Small intestine (tissue), 7 donors: ENCODE data around the gene IL6R. TPM values are rescaled to one million over a fixed set of nuclear protein-coding genes. Genes with fewer than 3 reads are reported as not detected.

Source experiments
- DNase-seq, 2 donors: peaks; one replicate each; pipeline versions ENCODE4 v3.0.0 to v3.0.0-alpha.2; 2013
- FAIRE-seq: peaks from 2 replicates; lab custom pipeline; 2012; peaks lifted over from hg19 to GRCh38; lab: Jason Lieb, UNC
- H3K27ac ChIP-seq, 3 donors: one replicate each; pipeline ENCODE4 v1.5.1; 2013; ENCODE audit warnings: low read length in 2 of 3, mild to moderate bottlenecking in 2 of 3, control low read depth in 1 of 3, inconsistent platforms in 1 of 3, low read depth in 1 of 3, moderate library complexity in 1 of 3
- H3K27me3 ChIP-seq, 3 donors: one replicate each; pipeline ENCODE4 v1.6.1; 2013; ENCODE audit warnings: low read length in 3 of 3, inconsistent platforms in 1 of 3; ENCODE audit not compliant: control insufficient read depth in 3 of 3, insufficient read depth in 3 of 3
- H3K36me3 ChIP-seq, 3 donors: one replicate each; pipeline ENCODE4 v1.6.1; 2013; ENCODE audit warnings: low read length in 3 of 3, inconsistent platforms in 1 of 3, low read depth in 1 of 3, mild to moderate bottlenecking in 1 of 3, moderate library complexity in 1 of 3; ENCODE audit not compliant: control insufficient read depth in 3 of 3, insufficient read depth in 2 of 3
- H3K4me1 ChIP-seq, 3 donors: one replicate each; pipeline ENCODE4 v1.6.1; 2013; ENCODE audit warnings: low read length in 2 of 3, inconsistent platforms in 1 of 3, low read depth in 1 of 3, mild to moderate bottlenecking in 1 of 3, moderate library complexity in 1 of 3; ENCODE audit not compliant: control insufficient read depth in 3 of 3, insufficient read depth in 2 of 3
- H3K4me3 ChIP-seq, 3 donors: one replicate each; pipeline ENCODE4 v1.5.1; 2013; ENCODE audit warnings: low read length in 3 of 3, control low read depth in 1 of 3, inconsistent platforms in 1 of 3, low read depth in 1 of 3, mild to moderate bottlenecking in 1 of 3, moderate library complexity in 1 of 3
- H3K9me3 ChIP-seq, 2 donors: one replicate each; pipeline ENCODE4 v1.6.1; 2013; ENCODE audit warnings: low read depth in 1 of 2, low read length in 1 of 2; ENCODE audit not compliant: control insufficient read depth in 2 of 2, insufficient read depth in 1 of 2
- WGBS, 3 donors: extraction: QIAGEN DNeasy Blood & Tissue Kit; methylation state at CpG; one replicate each; pipeline ENCODE4 v1.1.7; 2013; 5-methylcytosine and 5-hydroxymethylcytosine counted together
- polyA plus RNA-seq, 4 donors: library from polyadenylated mRNA; stranded (reverse) in 3 of 4; unstranded in 1 of 4; fragments of 200-250 nt in 3 of 4; fragments of 120-200 nt in 1 of 4; gene quantifications; one replicate each; pipeline versions ENCODE4 v1.2.1 to v1.2.3, GENCODE V29; 2013
- donor health status: healthy with polysubstance abuse.
- donor health status: control.
- donor health status: control.
- donor health status: Bipolar disorder and iron deficiency.
- donor health status: healthy.

The IL6R gene
- polyA plus RNA-seq, 4 donors = 8.8 to 21.2 (median 11.2) TPM

DNA sequence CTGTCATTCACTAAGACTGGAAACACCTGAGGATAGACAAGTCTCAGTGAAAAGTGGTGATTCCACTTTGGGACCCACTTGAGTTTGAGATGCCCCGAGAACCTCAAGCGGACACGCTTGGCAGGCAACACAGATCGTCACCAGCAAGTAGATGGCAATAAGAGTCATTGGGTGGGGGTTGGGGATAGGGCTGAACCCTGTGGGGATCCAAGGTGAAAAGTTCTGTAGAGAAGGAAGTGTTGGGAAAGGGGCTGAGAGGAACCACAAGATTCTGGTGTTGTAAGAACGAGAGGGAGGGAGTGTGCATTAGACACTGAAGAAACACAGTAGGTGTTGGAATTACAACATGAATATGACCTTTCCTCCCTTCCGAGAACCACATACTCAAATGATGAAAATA, 51.5 kb downstream of the IL6R start:
- 91 to 96% (median 95%) methylated on average over 6 of the region's 6 CpGs for WGBS, 3 donors
- H3K4me3 ChIP-seq = no peak overlapping the region
- no peaks in the 10 kb centered on the region for H3K4me1 ChIP-seq
- H3K36me3 ChIP-seq = peaks cover 0 to 11% (median 6%) of the 10 kb centered on the region in 3 donors
- no peak overlapping the region for H3K27ac ChIP-seq
- H3K9me3 ChIP-seq = no peaks in the 10 kb centered on the region
- FAIRE-seq = no peak
- peaks cover 0 to 5% (median 0%) of the 10 kb centered on the region in 3 donors for H3K27me3 ChIP-seq
- no peak for DNase-seq

DNA sequence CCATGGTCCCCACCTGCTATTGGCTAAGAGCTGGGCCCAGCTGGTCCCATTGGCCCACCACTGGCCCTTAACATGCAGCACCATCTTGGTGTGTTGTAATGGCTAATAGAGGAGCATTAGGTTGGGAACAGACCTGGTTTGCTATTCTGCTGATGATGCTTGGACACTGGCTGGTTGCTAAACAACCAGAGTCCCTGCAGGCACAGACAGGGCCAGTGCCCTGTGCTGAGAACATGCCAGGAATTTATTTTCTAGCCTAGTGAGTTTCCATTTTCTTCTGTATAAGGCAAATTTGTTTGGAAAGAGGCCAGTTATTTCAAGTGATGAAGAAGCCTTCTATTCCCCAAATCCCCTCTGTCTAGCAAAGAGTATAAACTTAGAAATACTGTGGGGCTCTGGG, 53.9 kb downstream of the IL6R start:
- FAIRE-seq = no peak
- no peaks in the 10 kb centered on the region for H3K27me3 ChIP-seq
- no peak overlapping the region for H3K4me3 ChIP-seq
- H3K4me1 ChIP-seq = no peaks in the 10 kb centered on the region
- H3K9me3 ChIP-seq = no peaks in the 10 kb centered on the region
- H3K27ac ChIP-seq = no peak overlapping the region
- no peak for DNase-seq
- H3K36me3 ChIP-seq = peaks cover 0 to 7% (median 4%) of the 10 kb centered on the region in 3 donors

DNA sequence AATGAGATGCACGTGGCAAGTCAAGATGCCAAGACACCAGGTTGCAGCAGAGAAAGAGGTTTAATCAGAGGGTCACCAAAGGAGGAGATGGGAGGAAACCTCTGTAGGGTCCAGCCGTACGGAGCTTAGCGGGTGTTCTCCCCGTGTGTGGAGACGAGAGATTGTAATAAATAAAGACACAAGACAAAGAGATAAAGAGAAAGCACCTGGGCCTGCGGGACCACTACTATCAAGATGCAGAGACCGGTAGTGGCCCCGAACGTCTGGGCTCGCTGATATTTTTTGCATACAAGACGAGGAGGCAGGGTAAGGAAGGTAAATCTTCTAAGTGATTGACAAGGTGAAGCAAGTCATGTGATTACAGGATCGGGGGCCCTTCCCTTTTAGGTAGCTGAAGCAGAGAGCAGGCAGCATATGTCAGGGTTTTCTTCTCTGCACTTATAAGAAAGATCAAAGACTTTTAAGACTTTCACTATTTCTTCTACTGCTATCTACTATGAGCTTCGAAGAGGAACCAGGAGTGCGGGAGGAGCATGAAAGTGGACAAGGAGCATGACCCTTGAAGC, 55.6 kb downstream of the IL6R start:
- FAIRE-seq = no peak
- WGBS, 3 donors = 74 to 77% (median 75%) methylated on average over 15 of the region's 15 CpGs
- H3K27ac ChIP-seq = no peak overlapping the region

DNA sequence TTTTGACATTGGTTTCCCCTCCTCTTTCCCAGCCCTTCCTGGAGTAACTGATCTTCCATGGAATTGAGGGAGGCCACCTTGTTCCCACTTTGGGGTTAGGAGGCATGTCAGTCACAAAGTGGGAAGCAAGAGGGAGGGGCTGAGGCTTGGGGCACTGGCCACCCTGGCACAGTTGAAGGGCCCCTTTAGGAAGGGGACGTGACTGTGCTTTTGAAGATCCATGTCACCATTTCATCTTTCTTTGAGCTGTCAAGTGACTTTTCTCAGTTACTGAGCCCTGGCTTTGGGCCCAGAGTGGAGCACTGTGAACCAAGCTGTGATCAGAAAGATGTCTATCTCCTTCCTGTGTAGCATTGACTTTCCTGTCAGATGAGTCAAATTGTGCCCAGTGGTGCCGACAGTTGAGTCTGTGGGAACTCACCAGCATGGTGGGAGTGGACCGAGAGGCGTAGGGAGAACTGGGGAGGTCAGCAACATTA, 58.4 kb downstream of the IL6R start:
- no peak for FAIRE-seq
- Histone ChIP-seq H3K27me3 (no peaks in the 10 kb centered on the region), H3K4me3 (no peak overlapping the region), H3K27ac (peak overlapping the region in 1 of 3 donors; percentile 60), H3K9me3 (no peaks in the 10 kb centered on the region), H3K36me3 (peaks cover 0 to 6% (median 4%) of the 10 kb centered on the region in 3 donors), H3K4me1 (no peaks in the 10 kb centered on the region)
- 49 to 75% (median 61%) methylated on average over 4 of the region's 4 CpGs for WGBS, 3 donors
- no peak for DNase-seq

More for the DNA sequence above, 55.6 kb downstream of the IL6R start:
- Histone ChIP-seq H3K27me3 (no peaks in the 10 kb centered on the region), H3K9me3 (no peaks in the 10 kb centered on the region), H3K4me1 (no peaks in the 10 kb centered on the region), H3K4me3 (no peak overlapping the region), H3K36me3 (peaks cover 0 to 6% (median 4%) of the 10 kb centered on the region in 3 donors)
- no peak for DNase-seq

DNA sequence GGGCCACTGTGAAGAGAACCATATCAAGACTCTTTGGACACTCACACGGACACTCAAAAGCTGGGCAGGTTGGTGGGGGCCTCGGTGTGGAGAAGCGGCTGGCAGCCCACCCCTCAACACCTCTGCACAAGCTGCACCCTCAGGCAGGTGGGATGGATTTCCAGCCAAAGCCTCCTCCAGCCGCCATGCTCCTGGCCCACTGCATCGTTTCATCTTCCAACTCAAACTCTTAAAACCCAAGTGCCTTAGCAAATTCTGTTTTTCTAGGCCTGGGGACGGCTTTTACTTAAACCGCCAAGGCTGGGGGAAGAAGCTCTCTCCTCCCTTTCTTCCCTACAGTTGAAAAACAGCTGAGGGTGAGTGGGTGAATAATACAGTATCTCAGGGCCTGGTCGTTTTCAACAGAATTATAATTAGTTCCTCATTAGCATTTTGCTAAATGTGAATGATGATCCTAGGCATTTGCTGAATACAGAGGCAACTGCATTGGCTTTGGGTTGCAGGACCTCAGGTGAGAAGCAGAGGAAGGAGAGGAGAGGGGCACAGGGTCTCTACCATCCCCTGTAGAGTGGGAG, 60.6 kb downstream of the IL6R start:
- no peak for DNase-seq
- no peaks in the 10 kb centered on the region for H3K27me3 ChIP-seq
- H3K9me3 ChIP-seq = no peaks in the 10 kb centered on the region
- peaks cover 0 to 5% (median 0%) of the 10 kb centered on the region in 3 donors for H3K36me3 ChIP-seq
- no peak overlapping the region for H3K4me3 ChIP-seq
- 80 to 88% (median 85%) methylated on average over 8 of the region's 8 CpGs for WGBS, 3 donors
- FAIRE-seq = no peak
- no peaks in the 10 kb centered on the region for H3K4me1 ChIP-seq
- H3K27ac ChIP-seq = no peak overlapping the region

DNA sequence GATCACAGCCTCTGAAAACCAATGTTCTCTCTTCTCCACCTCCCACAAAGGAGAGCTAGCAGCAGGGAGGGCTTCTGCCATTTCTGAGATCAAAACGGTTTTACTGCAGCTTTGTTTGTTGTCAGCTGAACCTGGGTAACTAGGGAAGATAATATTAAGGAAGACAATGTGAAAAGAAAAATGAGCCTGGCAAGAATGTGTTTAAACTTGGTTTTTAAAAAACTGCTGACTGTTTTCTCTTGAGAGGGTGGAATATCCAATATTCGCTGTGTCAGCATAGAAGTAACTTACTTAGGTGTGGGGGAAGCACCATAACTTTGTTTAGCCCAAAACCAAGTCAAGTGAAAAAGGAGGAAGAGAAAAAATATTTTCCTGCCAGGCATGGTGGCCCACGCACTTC, 61.1 kb downstream of the IL6R start:
- Histone ChIP-seq H3K27ac (no peak overlapping the region), H3K4me1 (no peaks in the 10 kb centered on the region), H3K9me3 (no peaks in the 10 kb centered on the region), H3K36me3 (peaks cover 0 to 5% (median 0%) of the 10 kb centered on the region in 3 donors), H3K27me3 (no peaks in the 10 kb centered on the region), H3K4me3 (no peak overlapping the region)
- no peak for FAIRE-seq
- DNase-seq = no peak
- 65 to 71% (median 67%) methylated on average over 3 of the region's 3 CpGs for WGBS, 3 donors

DNA sequence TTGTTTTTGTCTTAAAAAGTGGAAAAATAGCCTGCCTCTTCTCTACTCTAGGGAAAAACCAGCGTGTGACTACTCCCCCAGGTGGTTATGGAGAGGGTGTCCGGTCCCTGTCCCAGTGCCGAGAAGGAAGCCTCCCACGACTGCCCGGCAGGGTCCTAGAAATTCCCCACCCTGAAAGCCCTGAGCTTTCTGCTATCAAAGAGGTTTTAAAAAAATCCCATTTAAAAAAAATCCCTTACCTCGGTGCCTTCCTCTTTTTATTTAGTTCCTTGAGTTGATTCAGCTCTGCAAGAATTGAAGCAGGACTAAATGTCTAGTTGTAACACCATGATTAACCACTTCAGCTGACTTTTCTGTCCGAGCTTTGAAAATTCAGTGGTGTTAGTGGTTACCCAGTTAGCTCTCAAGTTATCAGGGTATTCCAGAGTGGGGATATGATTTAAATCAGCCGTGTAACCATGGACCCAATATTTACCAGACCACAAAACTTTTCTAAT, 61.8 kb downstream of the IL6R start:
- H3K9me3 ChIP-seq = no peaks in the 10 kb centered on the region
- no peaks in the 10 kb centered on the region for H3K4me1 ChIP-seq
- no peak overlapping the region for H3K27ac ChIP-seq
- DNase-seq (no peak), FAIRE-seq (no peak)
- H3K36me3 ChIP-seq = peaks cover 0 to 5% (median 0%) of the 10 kb centered on the region in 3 donors
- no peak overlapping the region for H3K4me3 ChIP-seq
- 52 to 76% (median 57%) methylated on average over 8 of the region's 8 CpGs for WGBS, 3 donors
- H3K27me3 ChIP-seq = no peaks in the 10 kb centered on the region

GRCh38 chr1:154467434-154468102, 62.4 kb downstream of the IL6R start:
- Histone ChIP-seq H3K4me3 (no peak overlapping the region), H3K36me3 (peaks cover 0 to 5% (median 0%) of the 10 kb centered on the region in 3 donors), H3K4me1 (no peaks in the 10 kb centered on the region), H3K27ac (no peak overlapping the region), H3K9me3 (no peaks in the 10 kb centered on the region), H3K27me3 (no peaks in the 10 kb centered on the region)
- DNase-seq (no peak), FAIRE-seq (no peak)
- 77 to 83% (median 83%) methylated on average over 11 of the region's 11 CpGs for WGBS, 3 donors
